Measurements from ENCODE around the gene NAV3.

The NAV3 gene

DNA sequence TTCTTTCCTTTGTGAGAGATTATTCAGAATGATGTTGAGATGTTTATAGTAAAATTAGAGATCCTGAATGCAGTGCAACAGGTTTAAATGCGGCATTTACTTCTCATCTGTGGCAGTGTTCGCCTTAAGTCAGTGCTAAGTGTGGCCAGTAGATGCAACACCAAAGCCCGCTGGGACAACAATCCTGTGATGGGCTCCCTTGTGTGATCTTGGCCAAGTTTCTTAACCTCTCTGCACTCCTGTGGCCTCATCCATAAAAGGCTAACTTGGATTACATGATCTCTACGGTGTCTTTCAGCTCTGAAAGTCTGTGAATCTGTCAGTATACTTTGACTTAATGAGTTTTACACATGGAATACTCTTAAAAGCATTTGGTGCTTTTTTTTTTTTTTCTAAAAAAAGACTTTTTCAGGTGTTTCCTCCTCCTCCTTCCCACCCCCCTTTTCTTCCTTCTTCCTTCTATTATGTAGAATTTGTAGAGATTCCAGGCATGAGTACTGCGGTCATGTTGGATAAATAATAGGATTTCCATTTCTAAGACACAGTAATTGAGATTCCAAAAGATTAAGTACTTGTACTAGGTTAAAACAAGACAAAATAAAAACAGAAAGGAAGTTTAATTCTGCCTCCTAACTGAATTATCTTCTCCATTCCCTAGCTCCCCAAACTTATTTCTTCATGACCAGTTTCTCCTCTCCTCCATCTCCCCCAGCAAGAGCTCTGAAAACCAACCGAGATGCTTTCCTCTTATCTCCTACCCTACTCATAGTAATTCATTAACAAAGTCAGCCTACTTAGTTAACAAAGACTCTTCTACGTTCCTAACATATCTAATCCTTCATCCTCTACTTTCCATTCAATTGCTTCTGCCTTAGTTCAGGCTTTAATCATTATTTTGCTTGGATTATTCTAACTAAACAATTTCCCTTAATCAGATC is 42.2 kb upstream of the NAV3 start:
- Histone ChIP-seq H4K20me1 (ENCODE audit: control insufficient read depth, insufficient read depth, low read depth, low read length) (no peaks in the 10 kb centered on the region), H3K79me2 (ENCODE audit: control insufficient read depth, low read length) (no peaks in the 10 kb centered on the region), H3K9me3 (ENCODE audit: control insufficient read depth, insufficient read depth, low read length) (no peaks in the 10 kb centered on the region), H3K4me1 (ENCODE audit: control insufficient read depth, low read length) (no peaks in the 10 kb centered on the region), H3K27me3 (ENCODE audit: control insufficient read depth, low read length) (no peaks in the 10 kb centered on the region), H3K4me2 (ENCODE audit: low read length) (no peak overlapping the region), H3K4me3 (ENCODE audit: low read length) (no peak overlapping the region), H3F3A (ENCODE audit: control insufficient read depth, insufficient read depth) (no peaks in the 10 kb centered on the region), H3K9me2 (replicated peaks; ENCODE audit: control insufficient read depth, low read length) (no peaks in the 10 kb centered on the region), H3K36me3 (ENCODE audit: control insufficient read depth, low read length) (no peaks in the 10 kb centered on the region), H3K27ac (ENCODE audit: low read depth, low read length) (no peak overlapping the region)
- TF ChIP-seq EZH2phosphoT487 (IDR thresholded peaks at IDR 0.05; ENCODE audit: borderline replicate concordance, low read length), result no peak
- TF ChIP-seq CTCF (IDR thresholded peaks at IDR 0.05; ENCODE audit: low read depth, low read length, poor library complexity, severe bottlenecking), result no peak

GRCh38 chr12:77795699-77796098 is 35.0 kb upstream of the NAV3 start:
- H3K36me3 ChIP-seq (ENCODE audit: control insufficient read depth, low read length), result no peaks in the 10 kb centered on the region

GRCh38 chr12:77796775-77797174 is 33.9 kb upstream of the NAV3 start:
- no peaks in the 10 kb centered on the region for H3K9me2 ChIP-seq (replicated peaks; ENCODE audit: control insufficient read depth, low read length)
- no peak overlapping the region for H3K4me2 ChIP-seq (ENCODE audit: low read length)
- no peaks in the 10 kb centered on the region for H4K20me1 ChIP-seq (ENCODE audit: control insufficient read depth, insufficient read depth, low read depth, low read length)
- no peaks in the 10 kb centered on the region for H3K9me3 ChIP-seq (ENCODE audit: control insufficient read depth, insufficient read depth, low read length)
- H3K4me3 ChIP-seq (ENCODE audit: low read length), result no peak overlapping the region
- no peaks in the 10 kb centered on the region for H3K27me3 ChIP-seq (ENCODE audit: control insufficient read depth, low read length)
- H3K79me2 ChIP-seq (ENCODE audit: control insufficient read depth, low read length), result no peaks in the 10 kb centered on the region
- H3K36me3 ChIP-seq (ENCODE audit: control insufficient read depth, low read length), result no peaks in the 10 kb centered on the region
- TF ChIP-seq CTCF (IDR thresholded peaks at IDR 0.05; ENCODE audit: low read depth, low read length, poor library complexity, severe bottlenecking), result no peak
- TF ChIP-seq EZH2phosphoT487 (IDR thresholded peaks at IDR 0.05; ENCODE audit: borderline replicate concordance, low read length), result no peak
- H3K4me1 ChIP-seq (ENCODE audit: control insufficient read depth, low read length), result no peaks in the 10 kb centered on the region
- no peak overlapping the region for H3K27ac ChIP-seq (ENCODE audit: low read depth, low read length)
- H3F3A ChIP-seq (ENCODE audit: control insufficient read depth, insufficient read depth), result no peaks in the 10 kb centered on the region

More at GRCh38 chr12:77795699-77796098, 35.0 kb upstream of the NAV3 start:
- no peaks in the 10 kb centered on the region for H4K20me1 ChIP-seq (ENCODE audit: control insufficient read depth, insufficient read depth, low read depth, low read length)
- H3K9me3 ChIP-seq (ENCODE audit: control insufficient read depth, insufficient read depth, low read length), result no peaks in the 10 kb centered on the region
- TF ChIP-seq CTCF (IDR thresholded peaks at IDR 0.05; ENCODE audit: low read depth, low read length, poor library complexity, severe bottlenecking) (no peak), EZH2phosphoT487 (IDR thresholded peaks at IDR 0.05; ENCODE audit: borderline replicate concordance, low read length) (no peak)
- no peaks in the 10 kb centered on the region for H3K27me3 ChIP-seq (ENCODE audit: control insufficient read depth, low read length)
- no peaks in the 10 kb centered on the region for H3K9me2 ChIP-seq (replicated peaks; ENCODE audit: control insufficient read depth, low read length)
- no peak overlapping the region for H3K4me3 ChIP-seq (ENCODE audit: low read length)
- H3K79me2 ChIP-seq (ENCODE audit: control insufficient read depth, low read length), result no peaks in the 10 kb centered on the region
- H3F3A ChIP-seq (ENCODE audit: control insufficient read depth, insufficient read depth), result no peaks in the 10 kb centered on the region
- H3K27ac ChIP-seq (ENCODE audit: low read depth, low read length), result no peak overlapping the region
- no peaks in the 10 kb centered on the region for H3K4me1 ChIP-seq (ENCODE audit: control insufficient read depth, low read length)
- H3K4me2 ChIP-seq (ENCODE audit: low read length), result no peak overlapping the region
